GM19455 (cell line): ENCODE results near the gene METAP2.
"Not testable (repeated sequence)": the region's sequence is repeated elsewhere in the genome, so short reads cannot be mapped to it uniquely, and the experiment has no call there.

Source experiments
- ATAC-seq: cut with Tn5 transposase; IDR thresholded peaks from one replicate; pipeline ENCODE4 v1.9.1; 2021; ENCODE audit not compliant: unreplicated experiment

Gene METAP2

GRCh38 chr12:95473884-95474659 lies at the start of gene METAP2:
Gene METAP2, plus strand, starts transcription at chr12:95474152. Its CDS starts 28 bp downstream, at chr12:95474180.
- ATAC-seq: peak; percentile 98

- no peak for ATAC-seq
Measured at GRCh38 chr12:95424271-95424994, 49.5 kb upstream of the METAP2 start.

- ATAC-seq: no peak
Measured at GRCh38 chr12:95429172-95429510, 44.8 kb upstream of the METAP2 start.

- no peak for ATAC-seq
Measured at GRCh38 chr12:95431120-95431519, 42.8 kb upstream of the METAP2 start.

- no peak for ATAC-seq
Measured at GRCh38 chr12:95435355-95435754, 38.6 kb upstream of the METAP2 start.

- no peak for ATAC-seq
Measured at GRCh38 chr12:95437565-95437964, 36.4 kb upstream of the METAP2 start.

GRCh38 chr12:95439461-95440230 lies 34.3 kb upstream of the METAP2 start:
- no peak for ATAC-seq

- no peak for ATAC-seq
Measured at GRCh38 chr12:95440401-95440800, 33.6 kb upstream of the METAP2 start.

GRCh38 chr12:95443459-95443858 lies 30.5 kb upstream of the METAP2 start:
- no peak for ATAC-seq

- not testable (repeated sequence) for ATAC-seq
Measured at GRCh38 chr12:95445099-95445498, 28.9 kb upstream of the METAP2 start.

GRCh38 chr12:95445884-95446505 lies 28.0 kb upstream of the METAP2 start:
- no peak for ATAC-seq

GRCh38 chr12:95446506-95446900 lies 27.4 kb upstream of the METAP2 start:
- ATAC-seq: no peak

- ATAC-seq: not testable (repeated sequence)
Measured at GRCh38 chr12:95449656-95450055, 24.3 kb upstream of the METAP2 start.

GRCh38 chr12:95452501-95452900 lies 21.5 kb upstream of the METAP2 start:
- ATAC-seq: not testable (repeated sequence)

GRCh38 chr12:95453881-95454280 lies 20.1 kb upstream of the METAP2 start:
- ATAC-seq: not testable (repeated sequence)

GRCh38 chr12:95454780-95455215 lies 19.2 kb upstream of the METAP2 start:
- not testable (repeated sequence) for ATAC-seq

GRCh38 chr12:95457605-95458004 lies 16.3 kb upstream of the METAP2 start:
- not testable (repeated sequence) for ATAC-seq

- no peak for ATAC-seq
Measured at GRCh38 chr12:95458761-95459160, 15.2 kb upstream of the METAP2 start.

- ATAC-seq: no peak
Measured at GRCh38 chr12:95459310-95459709, 14.6 kb upstream of the METAP2 start.

GRCh38 chr12:95460105-95460504 lies 13.8 kb upstream of the METAP2 start:
- no peak for ATAC-seq

GRCh38 chr12:95460896-95461295 lies 13.1 kb upstream of the METAP2 start:
- no peak for ATAC-seq
